Heart left ventricle (tissue), 16 donors: Measurements from ENCODE around the gene SOX8. TPM values are rescaled to one million over a fixed set of nuclear protein-coding genes. Genes with fewer than 3 reads are reported as not detected.

Source experiments
- ATAC-seq, 4 donors: fragments of 200-7000 bp; cut with Tn5 transposase; one replicate each; pipeline ENCODE4 v1.9.1; 2020 to 2022; ENCODE audit warnings: moderate library complexity in 4 of 4, mild to moderate bottlenecking in 3 of 4, moderate number of reproducible peaks in 1 of 4
- DNase-seq, 5 donors: peaks; one replicate each; pipeline ENCODE4 v3.0.0-alpha.2; 2020
- H3K27ac ChIP-seq, 12 donors: fragments of 200-600 bp; sonication (generic) in 4 of 12; one replicate each; pipeline versions ENCODE4 v1.5.0 to v1.8.0; 2016 to 2022; ENCODE audit warnings: mild to moderate bottlenecking in 2 of 12
- H3K27me3 ChIP-seq, 9 donors: fragments of 200-600 bp; sonication (generic) in 2 of 9; one replicate each; pipeline versions ENCODE4 v1.5.1 to v1.8.0; 2016 to 2022; ENCODE audit warnings: mild to moderate bottlenecking in 3 of 9
- H3K36me3 ChIP-seq, 9 donors: fragments of 200-600 bp; sonication (generic) in 2 of 9; one replicate each; pipeline versions ENCODE4 v1.5.0 to v1.8.0; 2018 to 2022; ENCODE audit warnings: mild to moderate bottlenecking in 2 of 9
- H3K4me1 ChIP-seq, 12 donors: fragments of 200-600 bp; sonication (generic) in 4 of 12; one replicate each; pipeline versions ENCODE4 v1.5.0 to v1.8.0; 2016 to 2022; ENCODE audit warnings: mild to moderate bottlenecking in 3 of 12
- H3K4me3 ChIP-seq, 12 donors: fragments of 200-600 bp; sonication (generic) in 4 of 12; one replicate each; pipeline versions ENCODE4 v1.5.0 to v1.8.0; 2017 to 2022; ENCODE audit warnings: mild to moderate bottlenecking in 9 of 12, moderate library complexity in 4 of 12
- H3K9me3 ChIP-seq, 12 donors: fragments of 200-600 bp; sonication (generic) in 4 of 12; one replicate each; pipeline versions ENCODE4 v1.5.0 to v1.8.0; 2016 to 2022; ENCODE audit warnings: mild to moderate bottlenecking in 1 of 12
- POLR2A ChIP-seq, 2 donors: fragments of 450-650 bp; IDR thresholded peaks; one replicate each; pipeline ENCODE4 v1.6.1; 2017; ENCODE audit warnings: antibody characterized with exemption in 2 of 2, mild to moderate bottlenecking in 2 of 2, moderate library complexity in 2 of 2
- WGBS, 4 donors: extraction: QIAGEN DNeasy Blood & Tissue Kit in 2 of 4; methylation state at CpG; one replicate each; pipeline versions ENCODE4 v1.1.5 to v1.1.7; 2013 to 2018; 5-methylcytosine and 5-hydroxymethylcytosine counted together
- intact Hi-C, 10 donors: fragments of 100-400 bp; cut with DNase I; formaldehyde crosslinking; loops; one replicate each; pipeline versions ENCODE4 v1.11.1 to v1.14.2; 2022
- polyA plus RNA-seq, 2 donors: library from polyadenylated mRNA; stranded (reverse); fragments of 200-250 nt; gene quantifications; one replicate each; pipeline ENCODE4 v1.2.3, GENCODE V29; 2013
- total RNA-seq, 9 donors: library from RNA; depleted of rRNA in 2 of 9; stranded (reverse); fragments of >200 nt in 2 of 9; fragmentation: NEBNext Ultra II Directional in 3 of 9; extraction: Animal tissue kit (Norgen Biotek cat#: 25700) in 3 of 9; gene quantifications; one replicate each; pipeline versions ENCODE4 v1.1.0 to v1.2.4, GENCODE V29; 2016 to 2023
- TF ChIP-seq, protein P1 (sequence below), 12 donors: fragments of 200-600 bp; sonication (generic) in 4 of 12; IDR thresholded peaks; one replicate each; pipeline versions ENCODE4 v1.5.0 to v1.8.0; 2018 to 2022; ENCODE audit warnings: antibody characterized with exemption in 12 of 12, mild to moderate bottlenecking in 5 of 12
- donor health status: ischemic (EF 13 %, LVEDD 7.1; RV severe dilation, severe dysfunction).
- donor health status: healthy with polysubstance abuse.
- donor health status: DM: no; HTN: yes; CAD: no.
- donor health status: DM: no; HTN: no; CAD: no.
- donor health status: ischemic (EF 25% LVEDD 6.9; RV normal size, moderate dysfunction).
- donor health status: ischemic (EF 25% LVEDD 5.7; RV mildly dilated, moderate dysfunction).
- donor health status: healthy.
- donor health status: DM: yes; HTN: yes; CAD: no.
- donor health status: ischemic (EF 35%, LVEDD 5.7; RV mildly dilated, moderate dysfunction).
- donor health status: nonischemic (EF 11% LVEDD 7.7; RV severe dilation, severe dysfunction).
- donor health status: DM: yes; HTN: yes; CAD: no.
- donor health status: PGD.
- donor health status: ischemic (EF 29% LVEDD 5.4; RV normal size, mild dysfunction).
- donor health status: nonischemic (EF 23%, LVEDD 6.1; RV moderate dilation, normal function).

Gene SOX8
- total and polyA plus RNA-seq, 11 donors, result 0.44 to 1.3 (median 0.77) TPM

DNA sequence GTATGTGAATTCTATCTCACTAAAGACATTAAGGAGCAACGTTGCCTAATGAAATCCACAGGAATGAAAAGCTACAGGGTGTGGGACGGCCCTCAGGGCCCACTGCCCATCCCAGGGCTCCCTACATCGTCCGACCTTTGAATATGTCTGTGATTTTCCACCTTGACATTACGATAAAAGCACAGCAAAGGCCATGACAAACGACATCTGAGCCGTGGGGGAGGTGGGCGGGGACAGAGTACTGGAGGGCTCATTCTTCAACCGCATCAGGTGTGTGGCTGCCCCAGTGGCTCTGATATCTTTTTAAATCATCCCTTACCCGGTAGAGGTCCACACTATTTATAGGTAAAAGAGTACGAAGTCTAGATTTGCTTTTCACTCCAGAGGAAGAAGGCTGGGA lies 45.9 kb upstream of the SOX8 start:
- Histone ChIP-seq H3K4me3 (no peak overlapping the region), H3K27me3 (no peaks in the 10 kb centered on the region), H3K27ac (no peak overlapping the region), H3K9me3 (peaks cover 0 to 4% (median 0%) of the 10 kb centered on the region in 12 donors), H3K4me1 (no peaks in the 10 kb centered on the region), H3K36me3 (peaks cover 0 to 42% (median 14%) of the 10 kb centered on the region in 9 donors)
- ATAC-seq (no peak), DNase-seq (peak in 1 of 5 donors; percentile 2)
- intact Hi-C loops, result no loop called here
- WGBS, 4 donors, result 73 to 84% (median 81%) methylated on average over 11 of the region's 11 CpGs
- TF ChIP-seq, protein P1, sequence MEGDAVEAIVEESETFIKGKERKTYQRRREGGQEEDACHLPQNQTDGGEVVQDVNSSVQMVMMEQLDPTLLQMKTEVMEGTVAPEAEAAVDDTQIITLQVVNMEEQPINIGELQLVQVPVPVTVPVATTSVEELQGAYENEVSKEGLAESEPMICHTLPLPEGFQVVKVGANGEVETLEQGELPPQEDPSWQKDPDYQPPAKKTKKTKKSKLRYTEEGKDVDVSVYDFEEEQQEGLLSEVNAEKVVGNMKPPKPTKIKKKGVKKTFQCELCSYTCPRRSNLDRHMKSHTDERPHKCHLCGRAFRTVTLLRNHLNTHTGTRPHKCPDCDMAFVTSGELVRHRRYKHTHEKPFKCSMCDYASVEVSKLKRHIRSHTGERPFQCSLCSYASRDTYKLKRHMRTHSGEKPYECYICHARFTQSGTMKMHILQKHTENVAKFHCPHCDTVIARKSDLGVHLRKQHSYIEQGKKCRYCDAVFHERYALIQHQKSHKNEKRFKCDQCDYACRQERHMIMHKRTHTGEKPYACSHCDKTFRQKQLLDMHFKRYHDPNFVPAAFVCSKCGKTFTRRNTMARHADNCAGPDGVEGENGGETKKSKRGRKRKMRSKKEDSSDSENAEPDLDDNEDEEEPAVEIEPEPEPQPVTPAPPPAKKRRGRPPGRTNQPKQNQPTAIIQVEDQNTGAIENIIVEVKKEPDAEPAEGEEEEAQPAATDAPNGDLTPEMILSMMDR (IDR thresholded peaks at IDR 0.05), result no peak
- no peak for TF ChIP-seq POLR2A (IDR thresholded peaks at IDR 0.05)

DNA sequence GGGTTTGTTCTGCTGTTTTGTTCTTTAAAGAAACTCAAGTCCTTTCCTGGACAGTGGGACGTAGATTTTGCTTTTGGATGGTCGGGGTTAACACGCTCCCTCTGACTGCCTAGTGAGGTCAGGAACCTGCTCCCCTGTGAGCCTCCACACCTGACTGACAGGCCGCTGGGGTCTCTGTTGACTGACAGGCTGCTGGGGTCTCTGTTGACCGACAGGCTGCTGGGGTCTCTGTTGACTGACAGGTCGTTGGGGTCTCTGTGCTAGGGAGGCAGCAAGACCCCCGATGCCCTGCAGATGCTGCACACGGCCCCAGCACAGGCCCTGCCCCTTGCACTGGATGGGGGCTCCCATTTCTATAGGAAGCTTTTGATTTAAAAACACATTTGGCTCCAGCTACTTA lies 44.3 kb upstream of the SOX8 start:
- no peak for ATAC-seq
- H3K4me3 ChIP-seq, result no peak overlapping the region
- WGBS, 4 donors, result 66 to 92% (median 90%) methylated on average over 7 to 8 of the region's 8 CpGs
- no peaks in the 10 kb centered on the region for H3K27me3 ChIP-seq
- H3K36me3 ChIP-seq, result peaks cover 0 to 34% (median 15%) of the 10 kb centered on the region in 9 donors
- H3K9me3 ChIP-seq, result peaks cover 0 to 20% (median 12%) of the 10 kb centered on the region in 12 donors
- DNase-seq, result peak in 1 of 5 donors; percentile 11
- H3K4me1 ChIP-seq, result no peaks in the 10 kb centered on the region
- intact Hi-C loops, result no loop called here
- no peak overlapping the region for H3K27ac ChIP-seq
- no peak for TF ChIP-seq POLR2A (IDR thresholded peaks at IDR 0.05)
- TF ChIP-seq, protein P1 (IDR thresholded peaks at IDR 0.05), result no peak

DNA sequence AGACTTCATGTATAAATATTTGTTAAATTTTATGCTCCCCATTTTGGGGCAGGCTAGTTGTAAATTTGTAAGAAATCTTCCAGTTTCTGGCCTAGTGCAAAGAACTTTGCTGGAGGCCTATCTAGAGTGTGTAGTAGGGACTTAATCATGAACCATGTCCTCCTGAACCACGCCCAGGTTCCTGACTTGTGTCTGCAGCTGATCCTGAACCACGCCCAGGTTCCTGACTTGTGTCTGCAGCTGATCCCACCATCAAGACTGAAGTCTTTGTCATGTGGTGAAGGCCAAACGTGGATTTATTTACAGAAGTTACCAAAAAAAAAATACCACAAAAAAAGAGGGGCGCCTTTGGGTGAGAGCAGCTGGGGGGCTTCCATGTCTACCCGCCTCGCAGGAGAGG lies 43.8 kb upstream of the SOX8 start:
- no peaks in the 10 kb centered on the region for H3K27me3 ChIP-seq
- TF ChIP-seq, protein P1 (IDR thresholded peaks at IDR 0.05), result no peak
- no peak for TF ChIP-seq POLR2A (IDR thresholded peaks at IDR 0.05)
- intact Hi-C loops, result no loop called here
- no peaks in the 10 kb centered on the region for H3K4me1 ChIP-seq
- peaks cover 0 to 32% (median 13%) of the 10 kb centered on the region in 9 donors for H3K36me3 ChIP-seq
- peaks cover 0 to 25% (median 12%) of the 10 kb centered on the region in 12 donors for H3K9me3 ChIP-seq
- ATAC-seq (no peak), DNase-seq (peak in 1 of 5 donors; percentile 6)
- no peak overlapping the region for H3K4me3 ChIP-seq
- no peak overlapping the region for H3K27ac ChIP-seq
- 77 to 95% (median 91%) methylated on average over 6 of the region's 6 CpGs for WGBS, 4 donors

DNA sequence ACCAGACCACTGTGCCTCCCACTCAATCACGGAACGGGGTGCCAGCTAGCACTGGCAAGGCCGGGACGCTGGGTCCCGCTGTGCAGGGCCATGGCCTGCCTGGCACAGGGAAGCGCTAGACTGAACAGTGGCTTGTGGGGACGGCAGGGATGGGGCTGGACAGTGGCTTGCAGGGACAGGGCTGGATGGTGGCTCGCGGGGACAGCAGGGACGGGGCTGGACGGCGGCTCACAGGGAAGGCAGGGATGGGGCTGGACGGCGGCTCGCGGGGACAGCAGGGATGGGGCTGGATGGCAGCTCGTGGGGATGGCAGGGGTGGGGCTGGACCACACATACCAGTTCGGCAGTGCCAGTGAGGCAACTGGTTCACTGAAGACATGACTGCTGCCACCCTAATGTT lies 43.4 kb upstream of the SOX8 start:
- intact Hi-C loops, result no loop called here
- Histone ChIP-seq H3K27ac (no peak overlapping the region), H3K4me1 (no peaks in the 10 kb centered on the region), H3K36me3 (peaks cover 0 to 28% (median 9%) of the 10 kb centered on the region in 9 donors), H3K27me3 (no peaks in the 10 kb centered on the region), H3K4me3 (no peak overlapping the region), H3K9me3 (peaks cover 0 to 26% (median 12%) of the 10 kb centered on the region in 12 donors)
- 83 to 96% (median 91%) methylated on average over 16 to 18 of the region's 18 CpGs for WGBS, 4 donors
- ATAC-seq (peak in 1 of 4 donors; percentile 30), DNase-seq (peak in 1 of 5 donors; percentile 5)
- TF ChIP-seq, protein P1 (IDR thresholded peaks at IDR 0.05), result no peak
- TF ChIP-seq POLR2A (IDR thresholded peaks at IDR 0.05), result no peak
